ENCODE measurements around the gene TFB2M. TPM values are rescaled to one million over a fixed set of nuclear protein-coding genes. Genes with fewer than 3 reads are reported as not detected.
A peak's percentile ranks its signal among the peaks of the same experiment; 100 is the strongest.

The TFB2M gene
- polyA plus RNA-seq, 3 donors from 2014 or later = 15.0 to 17.9 (median 15.6) TPM

DNA sequence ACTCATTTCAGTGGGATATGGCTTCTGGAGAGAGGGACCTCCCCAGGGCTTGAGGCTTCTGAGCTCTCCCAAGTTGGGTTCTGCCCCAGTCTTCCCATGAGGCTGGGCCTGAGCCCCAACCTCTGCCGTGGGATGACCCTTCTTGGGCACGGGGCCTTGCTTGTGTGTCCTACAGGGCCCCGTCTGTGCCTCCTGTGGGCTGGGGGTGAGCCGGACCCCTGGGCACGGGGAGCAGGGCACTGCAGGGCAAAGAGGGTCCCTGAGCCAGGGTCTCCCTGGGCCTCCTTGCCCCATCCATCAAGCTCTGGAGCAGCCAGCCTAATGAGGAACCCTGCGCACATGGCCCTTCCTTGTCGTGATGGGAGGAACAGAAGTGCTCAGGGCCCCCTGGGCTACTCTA lies 53.8 kb downstream of the TFB2M start:
- no peak for DNase-seq
- Mint-ChIP-seq H3K27ac (no peak overlapping the region), H3K4me1 (peaks cover 5 to 7% of the 10 kb centered on the region in 2 donors), H3K9me3 (peaks cover 2 to 19% (median 16%) of the 10 kb centered on the region in 6 donors), H3K27me3 (ENCODE audit: low read depth in 3 of 3) (peaks cover 0 to 5% (median 2%) of the 10 kb centered on the region in 3 donors), H3K36me3 (peaks cover 0 to 3% (median 0%) of the 10 kb centered on the region in 3 donors), H3K4me3 (no peak overlapping the region)

DNA sequence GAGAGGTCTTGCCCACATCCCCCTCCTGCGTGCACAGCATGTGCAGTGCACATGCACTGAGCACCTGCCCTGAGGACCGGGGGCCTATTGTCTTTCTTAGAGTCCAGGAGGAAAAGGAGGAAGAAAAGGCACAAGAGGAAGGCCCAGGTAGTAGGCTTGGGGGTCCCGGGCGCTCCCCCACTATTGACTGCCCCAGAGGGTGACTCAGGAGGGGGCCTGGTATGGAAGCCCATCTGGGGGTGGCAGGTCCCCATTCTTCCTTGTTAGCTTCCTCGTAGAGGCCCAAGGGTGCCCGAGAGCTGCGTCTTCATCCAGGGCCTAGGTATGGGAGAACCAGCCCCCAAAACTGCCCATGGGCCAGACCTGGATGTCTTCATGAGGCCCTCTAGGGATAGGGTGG lies 54.9 kb downstream of the TFB2M start:
- Mint-ChIP-seq H3K27ac (no peak overlapping the region), H3K36me3 (peaks cover 0 to 3% (median 0%) of the 10 kb centered on the region in 3 donors), H3K9me3 (peaks cover 2 to 17% (median 16%) of the 10 kb centered on the region in 6 donors), H3K27me3 (ENCODE audit: low read depth in 3 of 3) (peaks cover 0 to 9% (median 7%) of the 10 kb centered on the region in 3 donors), H3K4me1 (peaks cover 11 to 12% of the 10 kb centered on the region in 2 donors), H3K4me3 (no peak overlapping the region)
- DNase-seq = no peak

DNA sequence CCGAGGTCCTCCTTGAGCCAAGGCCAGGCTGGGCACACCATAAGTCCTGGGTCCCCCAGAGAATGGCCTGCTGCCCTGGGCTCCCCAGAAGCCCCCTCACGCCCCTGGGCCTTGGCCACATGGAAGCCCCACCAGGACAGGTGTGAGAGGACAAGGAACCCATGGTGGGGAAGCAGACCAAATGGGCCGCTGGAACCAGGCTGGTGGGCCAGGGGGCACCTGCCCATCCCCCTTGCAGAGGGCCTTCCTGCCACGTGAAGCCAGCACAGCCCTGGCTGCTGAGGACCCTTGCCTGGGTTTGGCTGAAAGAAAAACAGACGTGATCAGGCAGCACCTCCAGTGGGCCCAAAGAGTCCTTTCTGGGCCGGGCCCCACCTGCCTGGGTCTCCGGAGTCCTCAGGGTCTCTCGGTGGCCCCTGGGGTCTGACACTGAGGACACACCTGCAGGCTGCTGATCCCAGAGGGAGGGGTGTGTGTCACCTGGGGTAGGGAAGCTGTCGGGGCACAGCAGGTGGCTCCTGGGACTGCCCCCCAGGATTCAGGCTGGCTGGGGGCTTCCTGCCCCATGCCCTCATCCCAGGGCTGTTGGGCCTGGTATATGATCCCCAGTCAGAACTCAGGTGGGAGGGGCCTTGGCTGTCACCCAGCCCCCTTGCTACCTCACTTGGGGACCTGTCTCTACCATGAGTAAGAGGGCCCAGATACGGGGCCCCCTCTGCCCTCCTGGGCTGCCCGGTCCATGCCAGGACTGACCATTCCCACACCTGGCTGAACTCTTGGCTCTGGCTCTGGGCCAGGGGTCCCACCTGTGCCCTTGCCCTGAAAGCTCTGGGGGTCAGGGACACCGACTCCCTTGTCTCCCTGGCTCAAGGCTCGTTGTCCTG lies 55.7 kb downstream of the TFB2M start:
- Mint-ChIP-seq H3K36me3 (peaks cover 0 to 3% (median 0%) of the 10 kb centered on the region in 3 donors), H3K27me3 (ENCODE audit: low read depth in 3 of 3) (peaks cover 0 to 11% (median 8%) of the 10 kb centered on the region in 3 donors), H3K27ac (no peak overlapping the region), H3K4me1 (peaks cover 19 to 20% of the 10 kb centered on the region in 2 donors), H3K9me3 (peaks cover 0 to 12% (median 10%) of the 10 kb centered on the region in 6 donors), H3K4me3 (no peak overlapping the region)
- DNase-seq = no peak

DNA sequence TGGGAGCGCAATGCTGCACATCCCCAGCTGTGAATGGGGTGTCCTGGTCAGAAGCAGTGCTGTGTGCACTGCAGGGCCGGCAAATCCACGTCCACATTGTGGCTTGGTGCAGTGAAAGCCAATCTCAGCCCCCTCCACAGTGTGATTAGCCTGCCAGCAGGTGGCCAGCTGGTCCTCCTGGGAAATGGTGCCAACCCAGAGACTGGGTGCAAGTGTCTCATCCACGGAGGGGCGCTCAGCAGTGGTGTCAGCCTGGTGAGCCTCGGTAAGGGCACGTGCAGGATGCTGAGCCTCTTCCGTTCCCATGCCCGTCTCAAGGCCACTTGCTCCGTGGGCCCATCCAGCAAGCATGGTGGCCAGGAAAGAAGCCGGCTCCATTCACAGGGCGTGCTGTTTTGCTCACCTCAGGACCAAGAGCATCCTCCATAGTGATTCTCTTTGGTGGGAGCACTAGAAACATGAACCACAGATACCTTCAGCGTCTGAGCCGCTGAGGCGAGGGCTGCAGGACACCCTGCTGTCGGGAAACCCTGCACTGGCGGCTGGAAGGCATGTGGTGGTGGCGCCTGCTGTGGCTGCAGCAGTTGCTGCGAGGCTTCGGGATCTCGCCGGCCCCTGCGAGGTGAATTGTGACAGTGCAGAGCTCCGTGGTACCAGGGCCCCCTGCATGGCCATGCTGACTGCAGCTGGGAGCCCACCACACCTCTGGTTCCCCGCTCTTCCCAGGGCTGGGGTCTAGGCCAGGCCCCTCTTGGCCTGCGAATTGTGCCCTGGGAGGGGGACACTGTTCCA lies 57.0 kb downstream of the TFB2M start:
- Mint-ChIP-seq H3K9me3 (peaks cover 0 to 1% (median 0%) of the 10 kb centered on the region in 6 donors), H3K36me3 (no peaks in the 10 kb centered on the region), H3K27me3 (ENCODE audit: low read depth in 3 of 3) (peaks cover 0 to 11% (median 8%) of the 10 kb centered on the region in 3 donors), H3K4me3 (peak overlapping the region in 1 of 5 donors; percentile 96), H3K4me1 (peaks cover 23 to 32% of the 10 kb centered on the region in 2 donors), H3K27ac (no peak overlapping the region)
- no peak for DNase-seq

DNA sequence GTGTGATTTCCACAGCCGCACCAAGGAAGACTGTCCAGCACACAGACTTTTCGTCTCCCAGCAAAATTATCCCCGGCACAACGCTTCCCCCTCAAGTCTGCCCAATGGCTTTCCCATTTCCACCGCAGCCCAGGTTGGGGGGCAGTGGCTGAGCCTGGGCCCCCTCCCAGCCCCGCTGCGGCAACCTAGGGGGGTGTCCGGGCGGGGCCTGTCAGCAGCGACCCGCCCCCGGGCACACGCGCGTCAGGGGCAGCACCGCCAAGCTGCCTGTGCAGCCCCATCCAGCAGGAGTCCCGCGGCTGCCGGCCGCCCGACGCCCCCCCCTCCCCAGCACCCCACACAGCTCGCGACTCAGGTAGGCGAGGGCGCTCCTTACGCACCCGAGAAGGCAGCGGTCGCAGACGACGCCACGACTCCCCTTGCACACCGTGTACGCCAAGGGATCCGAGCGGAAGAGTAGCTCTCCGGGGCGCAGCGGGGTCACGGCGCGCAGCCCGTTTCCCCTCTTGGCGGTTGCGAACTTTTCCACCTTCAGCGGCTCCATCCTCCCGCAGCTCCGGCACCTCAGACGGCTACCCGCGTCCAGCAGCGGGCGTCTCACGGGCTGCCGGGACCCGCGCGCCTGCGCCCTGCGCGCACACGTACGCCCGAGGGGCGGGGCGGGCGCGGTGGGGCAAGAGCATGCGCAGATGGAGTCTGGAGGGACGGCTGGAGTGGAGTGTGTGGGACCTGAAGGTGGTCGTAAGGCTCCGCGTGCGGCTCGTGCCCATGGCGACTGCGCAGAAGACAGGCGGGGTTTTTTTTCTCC lies 59.2 kb downstream of the TFB2M start, which contains the start of gene SMYD3:
Gene SMYD3, minus strand, starts transcription at position 606 of the 808 bp plus-strand sequence.
- Mint-ChIP-seq H3K9me3 (no peaks in the 10 kb centered on the region), H3K27me3 (ENCODE audit: low read depth in 3 of 3) (peaks cover 2 to 11% (median 8%) of the 10 kb centered on the region in 3 donors), H3K4me1 (peaks cover 23 to 39% of the 10 kb centered on the region in 2 donors), H3K4me3 (peak within 1 kb of the TSS; percentile 91 to 97 (median 96)), H3K27ac (peak within 1 kb of the TSS; percentile 84 to 95 (median 92)), H3K36me3 (no peaks in the 10 kb centered on the region)
- peak; percentile 80 to 84 (median 83) for DNase-seq

DNA sequence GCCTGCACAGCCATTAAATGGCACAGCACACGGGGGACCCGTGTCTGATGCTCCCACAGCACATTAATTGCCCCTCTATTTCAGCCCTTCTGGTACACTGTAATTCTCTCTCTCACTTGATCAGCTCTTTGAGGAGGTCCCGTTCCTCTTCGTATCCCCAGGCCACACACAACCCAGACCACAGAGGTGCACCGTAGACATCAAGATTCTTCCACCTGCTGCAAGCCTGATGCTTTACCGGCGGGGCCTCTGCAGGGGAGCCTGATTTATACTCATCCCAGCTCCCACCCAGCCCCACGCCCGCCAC lies 59.7 kb downstream of the TFB2M start:
- H3K36me3 Mint-ChIP-seq = no peaks in the 10 kb centered on the region
- H3K4me1 Mint-ChIP-seq = peaks cover 27 to 39% of the 10 kb centered on the region in 2 donors
- DNase-seq = no peak
- H3K27ac Mint-ChIP-seq = peak overlapping the region; percentile 57 to 90 (median 84)
- no peaks in the 10 kb centered on the region for H3K9me3 Mint-ChIP-seq
- peaks cover 2 to 11% (median 8%) of the 10 kb centered on the region in 3 donors for H3K27me3 Mint-ChIP-seq (ENCODE audit: low read depth in 3 of 3)
- peak overlapping the region; percentile 83 to 97 (median 95) for H3K4me3 Mint-ChIP-seq

DNA sequence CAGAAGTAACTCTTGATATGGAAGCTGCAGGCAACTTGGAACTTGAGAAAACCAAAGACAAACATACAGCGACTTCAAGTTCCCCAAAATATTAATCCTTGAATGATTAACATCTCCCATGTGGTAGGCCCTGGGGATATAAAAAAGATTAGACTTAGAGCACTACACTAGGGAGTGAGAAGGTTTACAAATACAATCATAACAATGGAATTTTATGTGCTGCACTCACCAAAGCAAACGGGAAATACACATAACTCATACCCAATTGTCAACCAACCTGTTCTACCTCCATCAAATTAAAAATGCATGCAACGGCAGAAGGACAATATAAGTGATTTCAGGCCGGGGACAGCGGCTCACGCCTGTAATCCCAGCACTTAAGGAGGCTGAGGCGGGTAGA lies 62.7 kb downstream of the TFB2M start:
- Mint-ChIP-seq H3K9me3 (no peaks in the 10 kb centered on the region), H3K4me1 (peaks cover 27 to 39% of the 10 kb centered on the region in 2 donors), H3K27ac (peak overlapping the region in 1 of 6 donors; percentile 21), H3K4me3 (no peak overlapping the region), H3K27me3 (ENCODE audit: low read depth in 3 of 3) (peaks cover 2 to 11% (median 5%) of the 10 kb centered on the region in 3 donors), H3K36me3 (no peaks in the 10 kb centered on the region)
- no peak for DNase-seq

DNA sequence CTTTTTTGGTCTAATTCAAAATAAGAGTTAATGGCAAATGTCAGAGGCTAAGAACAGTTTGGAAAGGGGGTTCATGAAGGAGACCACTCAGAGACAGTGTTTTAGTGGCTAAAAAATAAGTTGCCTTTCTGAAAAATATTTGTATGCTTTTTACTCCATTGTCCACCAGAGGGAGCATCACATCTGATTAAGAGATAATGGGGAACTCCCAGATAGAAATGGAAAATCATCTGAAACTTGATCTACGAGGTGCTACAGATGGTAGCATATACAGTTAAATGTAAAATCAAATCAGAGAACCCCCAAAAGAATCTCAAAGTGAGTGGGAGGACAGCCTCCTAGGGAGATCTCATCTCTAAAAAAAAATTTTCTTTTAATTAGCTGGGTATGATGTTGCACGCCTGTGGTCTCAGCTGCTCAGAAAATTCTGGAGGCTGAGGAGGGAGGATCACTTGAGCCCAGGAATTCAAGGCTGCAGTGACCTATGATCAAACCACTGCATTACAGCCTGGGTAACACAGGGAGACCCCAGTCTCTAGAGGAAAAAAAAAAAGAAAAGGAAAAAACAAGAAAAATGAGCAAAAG lies 68.6 kb downstream of the TFB2M start:
- H3K4me1 Mint-ChIP-seq = peaks cover 10 to 13% of the 10 kb centered on the region in 2 donors
- peak; percentile 57 to 65 (median 59) for DNase-seq
- H3K27me3 Mint-ChIP-seq (ENCODE audit: low read depth in 3 of 3) = no peaks in the 10 kb centered on the region
- no peak overlapping the region for H3K4me3 Mint-ChIP-seq
- no peaks in the 10 kb centered on the region for H3K9me3 Mint-ChIP-seq
- H3K27ac Mint-ChIP-seq = no peak overlapping the region
- H3K36me3 Mint-ChIP-seq = no peaks in the 10 kb centered on the region

DNA sequence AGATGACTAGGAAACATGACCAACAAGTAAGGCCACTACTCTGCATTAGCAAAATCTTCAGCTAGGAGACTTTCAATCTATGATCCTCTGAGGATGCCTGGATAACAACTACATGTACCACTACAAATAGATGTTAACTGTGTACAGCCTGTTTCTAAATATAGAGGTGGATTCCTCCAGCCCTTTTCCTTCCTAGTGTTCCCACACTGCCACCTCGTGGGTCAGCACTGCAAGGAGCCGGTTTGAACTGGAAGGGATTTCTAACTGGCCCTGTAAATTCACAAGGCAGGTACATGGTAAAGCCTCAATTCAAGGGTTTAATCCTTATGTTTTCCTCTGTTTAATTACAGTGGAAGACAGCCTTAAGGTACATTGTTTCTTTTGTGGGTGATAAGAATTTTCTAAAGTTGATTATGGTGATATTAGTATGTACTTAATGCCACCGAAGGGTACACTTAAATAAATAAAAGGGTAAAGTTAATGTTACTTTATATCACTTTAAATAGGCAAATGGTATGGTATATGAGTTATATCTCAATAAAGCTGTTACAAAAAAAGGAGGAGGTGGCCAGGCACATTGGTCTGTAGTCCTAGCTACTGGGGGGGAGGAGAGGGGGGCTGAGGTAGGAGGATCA lies 73.3 kb downstream of the TFB2M start:
- Mint-ChIP-seq H3K4me1 (peaks cover 11 to 19% of the 10 kb centered on the region in 2 donors), H3K27me3 (ENCODE audit: low read depth in 3 of 3) (no peaks in the 10 kb centered on the region), H3K9me3 (no peaks in the 10 kb centered on the region), H3K4me3 (no peak overlapping the region), H3K36me3 (no peaks in the 10 kb centered on the region), H3K27ac (no peak overlapping the region)
- DNase-seq = no peak

DNA sequence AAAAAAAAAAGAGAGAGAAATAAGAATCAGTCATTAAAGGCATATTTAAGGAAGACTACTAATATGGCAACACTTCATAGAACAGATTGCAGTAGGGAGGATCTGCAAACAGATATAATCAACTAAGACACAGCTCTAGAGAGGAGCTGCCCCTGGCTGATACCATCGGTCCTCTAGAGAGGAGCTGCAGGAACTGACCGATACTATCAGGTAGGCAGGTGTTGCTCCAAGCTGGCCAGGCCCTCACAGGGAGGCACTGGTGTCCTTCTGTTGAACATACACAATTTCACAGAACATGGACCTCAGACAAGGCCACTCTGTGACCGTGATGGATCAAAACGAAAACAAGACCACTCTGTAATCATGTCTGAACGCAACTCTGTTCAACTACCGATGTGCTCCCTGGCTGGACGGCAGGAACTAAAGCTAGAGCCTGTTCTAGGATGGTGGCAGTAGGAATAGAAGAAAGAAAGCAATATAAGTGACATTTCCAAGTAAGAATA lies 74.5 kb downstream of the TFB2M start:
- no peaks in the 10 kb centered on the region for H3K27me3 Mint-ChIP-seq (ENCODE audit: low read depth in 3 of 3)
- DNase-seq = no peak
- no peak overlapping the region for H3K4me3 Mint-ChIP-seq
- H3K9me3 Mint-ChIP-seq = no peaks in the 10 kb centered on the region
- no peaks in the 10 kb centered on the region for H3K36me3 Mint-ChIP-seq
- peak overlapping the region in 1 of 6 donors; percentile 7 for H3K27ac Mint-ChIP-seq
- H3K4me1 Mint-ChIP-seq = peaks cover 11 to 15% of the 10 kb centered on the region in 2 donors

All from immature natural killer cell (primary cell).